Panc1 (cell line): Measurements from ENCODE around the gene SLC5A6.

Experiments used
- CTCF ChIP-seq: fragments of 450-650 bp; IDR thresholded peaks from 2 replicates; pipeline ENCODE4 v1.5.1; 2017; ENCODE audit warnings: mild to moderate bottlenecking
- TF ChIP-seq, protein P1 (sequence below), 2 experiments: IDR thresholded peaks; 2 replicates each; pipeline ENCODE4 v1.6.1; 2011 to 2012; ENCODE audit warnings: low read depth in 2 of 2, control low read depth in 1 of 2, low read length in 1 of 2, mild to moderate bottlenecking in 1 of 2, moderate library complexity in 1 of 2; ENCODE audit not compliant: insufficient read depth in 1 of 2

GRCh38 chr2:27216416-27217137, 4.5 kb upstream of the SLC5A6 start:
- no peak for TF ChIP-seq CTCF
- TF ChIP-seq, protein P1, sequence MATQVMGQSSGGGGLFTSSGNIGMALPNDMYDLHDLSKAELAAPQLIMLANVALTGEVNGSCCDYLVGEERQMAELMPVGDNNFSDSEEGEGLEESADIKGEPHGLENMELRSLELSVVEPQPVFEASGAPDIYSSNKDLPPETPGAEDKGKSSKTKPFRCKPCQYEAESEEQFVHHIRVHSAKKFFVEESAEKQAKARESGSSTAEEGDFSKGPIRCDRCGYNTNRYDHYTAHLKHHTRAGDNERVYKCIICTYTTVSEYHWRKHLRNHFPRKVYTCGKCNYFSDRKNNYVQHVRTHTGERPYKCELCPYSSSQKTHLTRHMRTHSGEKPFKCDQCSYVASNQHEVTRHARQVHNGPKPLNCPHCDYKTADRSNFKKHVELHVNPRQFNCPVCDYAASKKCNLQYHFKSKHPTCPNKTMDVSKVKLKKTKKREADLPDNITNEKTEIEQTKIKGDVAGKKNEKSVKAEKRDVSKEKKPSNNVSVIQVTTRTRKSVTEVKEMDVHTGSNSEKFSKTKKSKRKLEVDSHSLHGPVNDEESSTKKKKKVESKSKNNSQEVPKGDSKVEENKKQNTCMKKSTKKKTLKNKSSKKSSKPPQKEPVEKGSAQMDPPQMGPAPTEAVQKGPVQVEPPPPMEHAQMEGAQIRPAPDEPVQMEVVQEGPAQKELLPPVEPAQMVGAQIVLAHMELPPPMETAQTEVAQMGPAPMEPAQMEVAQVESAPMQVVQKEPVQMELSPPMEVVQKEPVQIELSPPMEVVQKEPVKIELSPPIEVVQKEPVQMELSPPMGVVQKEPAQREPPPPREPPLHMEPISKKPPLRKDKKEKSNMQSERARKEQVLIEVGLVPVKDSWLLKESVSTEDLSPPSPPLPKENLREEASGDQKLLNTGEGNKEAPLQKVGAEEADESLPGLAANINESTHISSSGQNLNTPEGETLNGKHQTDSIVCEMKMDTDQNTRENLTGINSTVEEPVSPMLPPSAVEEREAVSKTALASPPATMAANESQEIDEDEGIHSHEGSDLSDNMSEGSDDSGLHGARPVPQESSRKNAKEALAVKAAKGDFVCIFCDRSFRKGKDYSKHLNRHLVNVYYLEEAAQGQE (IDR thresholded peaks at IDR 0.05; ENCODE audit: insufficient read depth in 1 of 2, low read depth in 2 of 2, low read length in 1 of 2), result no peak
